OCI-LY7 (cell line): ENCODE measurements around the gene YAF2. TPM values are rescaled to one million over a fixed set of nuclear protein-coding genes. Genes with fewer than 3 reads are reported as not detected.

Experiments
- BruUV-seq: library from RNA; stranded (reverse); fragments of 400-500 nt; replicated peaks from 2 replicates; lab custom pipeline; 2021; lab: Mats Ljungman, UMichigan
- CTCF ChIA-PET: fragments of 300-600 bp; sonication (Branson Sonifier 250); formaldehyde crosslinking; loops from one replicate; lab custom pipeline; 2022; ENCODE audit warnings: antibody characterized with exemption; ENCODE audit not compliant: unreplicated experiment; lab: Charles Lee
- POLR2A ChIA-PET: fragments of 300-600 bp; sonication (Branson Sonifier 250); formaldehyde crosslinking; loops from one replicate; lab custom pipeline; 2022; ENCODE audit warnings: antibody characterized with exemption; lab: Charles Lee
- DNase-seq: peaks from one replicate; pipeline ENCODE4 v3.0.0-alpha.2; 2015; ENCODE audit warnings: low spot score
- H2AFZ ChIP-seq: fragments of 200-600 bp; sonication (generic), shearing (Covaris generic); 2 replicates; pipeline ENCODE4 v1.6.1; 2014; ENCODE audit warnings: mild to moderate bottlenecking, antibody characterized with exemption, low read length, moderate library complexity
- H3K27ac ChIP-seq: fragments of 200-600 bp; sonication (generic); 2 replicates; pipeline ENCODE4 v1.5.1; 2014; ENCODE audit warnings: mixed run types, low read depth, mild to moderate bottlenecking, moderate library complexity, low read length, inconsistent platforms; ENCODE audit not compliant: poor library complexity, severe bottlenecking
- H3K36me3 ChIP-seq: fragments of 200-600 bp; sonication (generic); 2 replicates; pipeline ENCODE4 v1.6.1; 2014; ENCODE audit warnings: mild to moderate bottlenecking, antibody characterized with exemption, low read length, moderate library complexity, mixed read lengths; ENCODE audit not compliant: insufficient read depth
- H3K4me1 ChIP-seq: fragments of 200-600 bp; sonication (generic); 2 replicates; pipeline ENCODE4 v1.5.1; 2014; ENCODE audit warnings: mild to moderate bottlenecking, low read length; ENCODE audit not compliant: insufficient read depth, poor library complexity, severe bottlenecking
- H3K4me2 ChIP-seq: fragments of 200-600 bp; sonication (generic); 2 replicates; pipeline ENCODE4 v1.6.1; 2014; ENCODE audit warnings: mild to moderate bottlenecking, low read length
- H3K4me3 ChIP-seq: fragments of 200-600 bp; sonication (generic); 2 replicates; pipeline ENCODE4 v1.5.1; 2014; ENCODE audit warnings: mild to moderate bottlenecking, low read depth, low read length; ENCODE audit not compliant: poor library complexity, severe bottlenecking
- H3K79me2 ChIP-seq: fragments of 200-600 bp; sonication (generic); 2 replicates; pipeline ENCODE4 v1.6.1; 2016; ENCODE audit warnings: low read depth, mild to moderate bottlenecking, low read length, moderate library complexity, mixed read lengths; ENCODE audit not compliant: insufficient read depth
- H3K9me2 ChIP-seq: fragments of 200-600 bp; sonication (generic); 2 replicates; pipeline ENCODE4 v1.6.1; 2016; ENCODE audit warnings: mild to moderate bottlenecking, low read length, mixed read lengths; ENCODE audit not compliant: insufficient read depth
- H3K9me3 ChIP-seq: fragments of 200-600 bp; sonication (generic); 2 replicates; pipeline ENCODE4 v1.6.1; 2014; ENCODE audit warnings: mild to moderate bottlenecking, mixed run types, low read length, mixed read lengths
- H4K20me1 ChIP-seq: fragments of 200-600 bp; sonication (generic); 2 replicates; pipeline ENCODE4 v1.6.1; 2014; ENCODE audit warnings: mild to moderate bottlenecking, antibody characterized with exemption, low read length, moderate library complexity, mixed read lengths; ENCODE audit not compliant: insufficient read depth
- EZH2phosphoT487 ChIP-seq: fragments of 200-600 bp; sonication (generic); IDR thresholded peaks from 2 replicates; pipeline ENCODE4 v1.6.1; 2018; ENCODE audit warnings: low read depth, borderline replicate concordance, mild to moderate bottlenecking, mixed run types, antibody characterized with exemption, low read length, moderate library complexity, mixed read lengths
- intact Hi-C: fragments of 100-400 bp; cut with micrococcal nuclease; formaldehyde crosslinking; loops from one replicate; pipeline ENCODE4 v1.10.0; 2022; ENCODE audit not compliant: unreplicated experiment
- total RNA-seq, 2 experiments: library from RNA; depleted of rRNA in 1 of 2; stranded (reverse); fragments of >200 nt in 1 of 2; shearing (Covaris generic) in 1 of 2; gene quantifications; 2 replicates each; pipeline ENCODE4 v1.2.3, GENCODE V29; 2014 to 2022
- TF ChIP-seq, protein P1 (sequence below): fragments of 200-600 bp; sonication (generic); conservative IDR thresholded peaks from 2 replicates; pipeline ENCODE4 v1.5.1; 2014; ENCODE audit warnings: mild to moderate bottlenecking, antibody characterized with exemption, low read length, moderate library complexity, mixed read lengths

YAF2 gene
- total RNA-seq, 2 experiments from 2014 or later = 16.2 to 43.6 TPM

DNA sequence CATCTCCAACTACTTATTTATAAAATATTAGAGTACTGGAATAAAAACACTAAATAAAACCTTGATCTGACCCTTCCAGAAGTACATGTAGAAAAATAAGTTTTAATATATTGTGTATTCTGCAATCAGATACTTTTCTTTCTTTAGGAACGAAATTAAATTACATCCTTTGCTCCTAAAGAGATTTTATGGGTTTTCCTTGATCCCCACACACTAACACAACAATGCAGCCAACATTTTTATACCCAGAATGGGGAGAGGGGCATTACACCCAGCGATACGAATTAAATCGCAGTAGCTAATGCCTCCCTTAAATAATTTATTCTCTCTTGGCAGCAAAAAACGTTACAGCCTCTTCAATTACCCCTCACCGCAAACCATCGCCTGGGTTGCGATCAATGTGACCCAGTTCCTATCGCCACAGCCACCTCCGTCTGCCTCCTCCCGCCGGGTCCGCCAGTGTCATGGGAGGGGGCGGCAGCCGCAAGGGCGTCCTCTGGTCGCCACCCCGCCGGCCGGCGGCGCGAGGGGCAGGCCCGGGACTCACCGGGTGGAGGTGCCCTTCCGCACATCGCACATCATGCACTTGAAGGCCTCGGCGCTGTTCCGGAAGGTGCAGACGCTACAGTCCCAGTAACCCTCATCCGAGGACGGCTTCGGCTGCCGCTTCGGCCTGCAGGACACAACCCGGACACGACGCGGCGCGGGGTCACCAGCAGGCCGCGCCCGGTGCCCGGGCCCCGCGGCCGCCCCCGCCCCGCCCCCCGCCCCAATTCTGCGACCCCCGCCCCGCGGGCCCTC lies 796 bp downstream of the YAF2 start:
- Histone ChIP-seq H3K4me2 (peak overlapping the region; percentile 94), H3K4me3 (peak overlapping the region; percentile 79), H3K9me2 (no peaks in the 10 kb centered on the region), H4K20me1 (peaks cover 11% of the 10 kb centered on the region; the same call in 1 of the 2 replicates), H3K36me3 (peaks cover 17% of the 10 kb centered on the region), H3K27ac (peak overlapping the region; percentile 61), H2AFZ (peak overlapping the region; percentile 32; the same call in 1 of the 2 replicates), H3K79me2 (peaks cover 34% of the 10 kb centered on the region), H3K4me1 (peaks cover 24% of the 10 kb centered on the region), H3K9me3 (no peaks in the 10 kb centered on the region)
- BruUV-seq = no TSS peak
- CTCF ChIA-PET = interaction anchor here (0.5 kb wide), 1 partner anchor 71 kb away, joined by 5 read pairs; no protein-coding TSS in a partner anchor
- DNase-seq = peak; percentile 90
- no peak for TF ChIP-seq EZH2phosphoT487
- TF ChIP-seq, protein P1, sequence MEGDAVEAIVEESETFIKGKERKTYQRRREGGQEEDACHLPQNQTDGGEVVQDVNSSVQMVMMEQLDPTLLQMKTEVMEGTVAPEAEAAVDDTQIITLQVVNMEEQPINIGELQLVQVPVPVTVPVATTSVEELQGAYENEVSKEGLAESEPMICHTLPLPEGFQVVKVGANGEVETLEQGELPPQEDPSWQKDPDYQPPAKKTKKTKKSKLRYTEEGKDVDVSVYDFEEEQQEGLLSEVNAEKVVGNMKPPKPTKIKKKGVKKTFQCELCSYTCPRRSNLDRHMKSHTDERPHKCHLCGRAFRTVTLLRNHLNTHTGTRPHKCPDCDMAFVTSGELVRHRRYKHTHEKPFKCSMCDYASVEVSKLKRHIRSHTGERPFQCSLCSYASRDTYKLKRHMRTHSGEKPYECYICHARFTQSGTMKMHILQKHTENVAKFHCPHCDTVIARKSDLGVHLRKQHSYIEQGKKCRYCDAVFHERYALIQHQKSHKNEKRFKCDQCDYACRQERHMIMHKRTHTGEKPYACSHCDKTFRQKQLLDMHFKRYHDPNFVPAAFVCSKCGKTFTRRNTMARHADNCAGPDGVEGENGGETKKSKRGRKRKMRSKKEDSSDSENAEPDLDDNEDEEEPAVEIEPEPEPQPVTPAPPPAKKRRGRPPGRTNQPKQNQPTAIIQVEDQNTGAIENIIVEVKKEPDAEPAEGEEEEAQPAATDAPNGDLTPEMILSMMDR = peak; percentile 67
- POLR2A ChIA-PET = interaction anchor here (0.7 kb wide), 1 partner anchor 175 kb away, joined by 3 read pairs; no protein-coding TSS in a partner anchor
- intact Hi-C loops = loop anchor here (1.0 to 10.0 kb wide), 4 partner anchors 89 to 802 kb away; partner anchors contain the start of genes GXYLT1, PPHLN1 and ZCRB1

DNA sequence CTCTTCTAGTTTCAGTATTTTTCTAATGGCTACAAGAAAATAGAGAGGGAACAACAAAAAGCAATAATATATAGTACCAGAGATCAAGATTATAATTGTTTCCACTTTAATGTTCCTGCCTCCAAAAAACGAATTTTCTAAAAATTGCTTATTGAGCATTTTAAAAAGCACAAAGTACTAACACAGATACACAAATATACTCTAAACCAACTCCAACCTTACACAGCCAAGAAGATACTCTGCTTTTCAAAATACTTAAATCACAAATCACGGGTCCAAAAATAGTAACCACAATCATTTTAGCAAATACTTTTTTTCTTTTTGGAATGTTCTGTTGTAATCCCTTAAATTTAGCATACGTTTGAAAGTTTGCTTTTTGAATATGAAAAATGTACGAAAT lies 2.0 kb downstream of the YAF2 start:
- intact Hi-C loops = loop anchor here (2.0 to 10.0 kb wide), 3 partner anchors 91 to 801 kb away; partner anchors contain the start of gene GXYLT1
- CTCF ChIA-PET = no interaction called here
- Histone ChIP-seq H4K20me1 (peaks cover 11% of the 10 kb centered on the region; the same call in 1 of the 2 replicates), H3K4me1 (peaks cover 24% of the 10 kb centered on the region), H2AFZ (no peak overlapping the region), H3K36me3 (peaks cover 22% of the 10 kb centered on the region), H3K79me2 (peaks cover 45% of the 10 kb centered on the region), H3K9me2 (no peaks in the 10 kb centered on the region), H3K9me3 (no peaks in the 10 kb centered on the region), H3K4me3 (no peak overlapping the region), H3K4me2 (peak overlapping the region; percentile 94), H3K27ac (no peak overlapping the region)
- no peak for DNase-seq
- no TSS peak for BruUV-seq
- TF ChIP-seq, protein P1 = no peak
- TF ChIP-seq EZH2phosphoT487 = no peak
- POLR2A ChIA-PET = interaction anchor here (0.6 to 1.0 kb wide), 4 partner anchors 30 to 1953 kb away, joined by 3 read pairs; no protein-coding TSS in a partner anchor
